ENCODE results near the gene FAM200B.
"Not testable (repeated sequence)": the region's sequence is repeated elsewhere in the genome, so short reads cannot be mapped to it uniquely, and the experiment has no call there.

The FAM200B gene

DNA sequence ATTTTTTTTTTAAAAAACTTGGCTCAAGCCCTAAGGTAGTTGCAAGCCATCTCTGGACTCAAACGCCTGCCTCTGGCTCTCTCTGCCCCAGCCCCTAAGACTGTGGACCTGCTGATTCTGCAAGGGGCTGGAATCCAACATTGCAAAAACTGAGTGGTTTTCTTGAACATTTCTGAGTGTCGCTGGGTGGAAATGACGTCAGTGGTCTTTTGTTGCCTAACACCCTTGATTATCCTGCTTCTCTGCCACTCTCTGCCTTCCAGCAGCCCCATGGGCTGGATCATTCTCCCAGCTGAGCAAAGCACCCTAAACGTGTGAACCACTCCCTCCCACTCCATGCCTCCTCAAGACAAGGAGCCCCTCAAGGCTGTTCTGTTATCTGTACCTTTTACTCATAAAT is 37.9 kb downstream of the FAM200B start:
- no peak for TF ChIP-seq YY1 (IDR thresholded peaks at IDR 0.05; ENCODE audit: insufficient read depth, insufficient read length)
- TF ChIP-seq SUZ12 (IDR thresholded peaks at IDR 0.05; ENCODE audit: extremely low read depth, insufficient read depth, insufficient read length): no peak
- TF ChIP-seq ZNF274 (IDR thresholded peaks at IDR 0.05; ENCODE audit: low read depth, low read length): no peak
- Histone ChIP-seq H3K4me1 (ENCODE audit: insufficient read depth, insufficient read length) (no peaks in the 10 kb centered on the region), H3K9ac (ENCODE audit: insufficient read length, low read depth) (no peak overlapping the region), H3K36me3 (ENCODE audit: insufficient read depth, insufficient read length, low read length) (no peaks in the 10 kb centered on the region), H3K9me3 (ENCODE audit: insufficient read depth, low read length) (no peaks in the 10 kb centered on the region), H3K4me3 (ENCODE audit: insufficient read length, low read depth) (no peak overlapping the region), H3K27me3 (ENCODE audit: insufficient read depth, insufficient read length) (no peaks in the 10 kb centered on the region)
- no peak for DNase-seq (ENCODE audit: low read depth, low spot score)

DNA sequence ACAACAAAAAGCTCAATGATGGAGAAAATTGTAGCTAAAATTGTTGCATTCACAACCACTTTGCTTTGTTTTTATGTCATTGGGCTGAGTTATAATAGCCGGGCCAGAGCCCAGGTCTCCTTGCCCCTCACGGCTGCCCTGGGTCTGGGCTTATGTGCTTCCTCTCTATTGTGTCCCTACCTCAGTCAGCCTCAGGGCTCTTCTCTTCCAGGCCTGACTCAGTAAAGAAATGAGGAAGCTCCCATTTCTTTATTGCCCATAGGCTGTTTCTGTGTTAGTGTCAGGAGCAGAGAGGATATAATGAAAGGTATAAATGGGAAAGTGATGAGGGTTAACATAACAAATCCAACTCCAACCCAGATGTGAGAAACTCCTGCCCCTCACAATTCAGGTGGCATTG is 39.2 kb downstream of the FAM200B start:
- H3K9ac ChIP-seq (ENCODE audit: insufficient read length, low read depth): no peak overlapping the region
- no peak overlapping the region for H3K4me3 ChIP-seq (ENCODE audit: insufficient read length, low read depth)
- DNase-seq (ENCODE audit: low read depth, low spot score): no peak
- no peaks in the 10 kb centered on the region for H3K36me3 ChIP-seq (ENCODE audit: insufficient read depth, insufficient read length, low read length)
- TF ChIP-seq YY1 (IDR thresholded peaks at IDR 0.05; ENCODE audit: insufficient read depth, insufficient read length) (no peak), ZNF274 (IDR thresholded peaks at IDR 0.05; ENCODE audit: low read depth, low read length) (no peak), SUZ12 (IDR thresholded peaks at IDR 0.05; ENCODE audit: extremely low read depth, insufficient read depth, insufficient read length) (no peak)
- no peaks in the 10 kb centered on the region for H3K4me1 ChIP-seq (ENCODE audit: insufficient read depth, insufficient read length)
- no peaks in the 10 kb centered on the region for H3K27me3 ChIP-seq (ENCODE audit: insufficient read depth, insufficient read length)
- H3K9me3 ChIP-seq (ENCODE audit: insufficient read depth, low read length): no peaks in the 10 kb centered on the region

DNA sequence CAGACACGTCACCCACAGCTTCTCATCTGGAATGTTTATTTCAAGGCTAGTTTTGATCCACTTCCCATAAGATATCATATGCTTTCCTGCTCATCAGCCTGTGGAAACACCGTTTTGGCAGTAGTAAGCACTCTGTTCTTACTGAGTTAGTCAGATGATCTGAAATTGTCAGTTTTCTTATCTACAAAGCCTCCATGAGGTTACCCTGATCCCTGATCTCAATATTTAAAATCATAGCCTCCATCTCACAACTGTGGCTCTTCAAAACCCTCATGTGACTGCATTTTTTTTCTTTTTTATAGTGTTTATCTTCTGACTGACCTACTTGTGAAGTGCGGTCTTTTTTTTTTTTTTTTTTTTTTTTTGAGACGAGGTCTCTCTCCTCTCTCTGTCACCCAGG is 44.0 kb downstream of the FAM200B start:
- Histone ChIP-seq H3K4me3 (ENCODE audit: insufficient read length, low read depth) (no peak overlapping the region), H3K9ac (ENCODE audit: insufficient read length, low read depth) (no peak overlapping the region), H3K36me3 (ENCODE audit: insufficient read depth, insufficient read length, low read length) (no peaks in the 10 kb centered on the region), H3K27me3 (ENCODE audit: insufficient read depth, insufficient read length) (no peaks in the 10 kb centered on the region), H3K4me1 (ENCODE audit: insufficient read depth, insufficient read length) (no peaks in the 10 kb centered on the region), H3K9me3 (ENCODE audit: insufficient read depth, low read length) (no peaks in the 10 kb centered on the region)
- no peak for DNase-seq (ENCODE audit: low read depth, low spot score)
- no peak for TF ChIP-seq ZNF274 (IDR thresholded peaks at IDR 0.05; ENCODE audit: low read depth, low read length)
- no peak for TF ChIP-seq SUZ12 (IDR thresholded peaks at IDR 0.05; ENCODE audit: extremely low read depth, insufficient read depth, insufficient read length)
- no peak for TF ChIP-seq YY1 (IDR thresholded peaks at IDR 0.05; ENCODE audit: insufficient read depth, insufficient read length)

DNA sequence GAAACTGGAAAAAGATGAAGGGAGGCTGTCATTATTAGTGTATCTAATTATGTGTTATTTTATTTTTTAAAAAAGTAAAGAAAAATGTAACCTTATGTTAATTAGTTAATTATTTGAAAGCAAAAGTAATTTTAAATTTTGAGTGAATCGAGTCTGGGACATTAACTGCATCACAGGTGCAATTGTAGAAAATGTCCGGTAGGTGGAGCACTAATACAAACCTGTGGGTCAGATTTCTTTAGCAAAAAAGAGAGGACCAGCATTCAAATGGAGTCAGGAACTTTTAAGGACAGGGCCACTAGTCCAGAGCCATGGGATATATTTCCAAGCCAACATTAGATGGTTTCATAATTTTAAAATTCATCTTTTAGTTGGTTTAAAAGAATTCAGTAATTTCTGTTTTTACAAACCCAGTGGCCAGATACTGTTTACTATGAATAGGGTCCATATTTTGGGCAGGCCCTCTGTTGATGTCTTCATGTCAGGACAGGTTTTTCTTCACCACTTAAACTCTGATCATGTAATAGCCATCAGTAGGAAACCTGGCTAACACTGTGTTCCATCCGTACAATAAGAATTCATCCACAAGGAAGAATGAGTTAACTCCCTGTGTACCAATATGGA is 48.4 kb downstream of the FAM200B start:
- TF ChIP-seq YY1 (IDR thresholded peaks at IDR 0.05; ENCODE audit: insufficient read depth, insufficient read length) (no peak), SUZ12 (IDR thresholded peaks at IDR 0.05; ENCODE audit: extremely low read depth, insufficient read depth, insufficient read length) (no peak), ZNF274 (IDR thresholded peaks at IDR 0.05; ENCODE audit: low read depth, low read length) (no peak)
- Histone ChIP-seq H3K4me3 (ENCODE audit: insufficient read length, low read depth) (no peak overlapping the region), H3K9ac (ENCODE audit: insufficient read length, low read depth) (no peak overlapping the region), H3K9me3 (ENCODE audit: insufficient read depth, low read length) (peaks cover 6% of the 10 kb centered on the region; the same call in 1 of the 2 replicates), H3K36me3 (ENCODE audit: insufficient read depth, insufficient read length, low read length) (no peaks in the 10 kb centered on the region), H3K4me1 (ENCODE audit: insufficient read depth, insufficient read length) (no peaks in the 10 kb centered on the region), H3K27me3 (ENCODE audit: insufficient read depth, insufficient read length) (no peaks in the 10 kb centered on the region)
- peak; percentile 33 for DNase-seq (ENCODE audit: low read depth, low spot score)

DNA sequence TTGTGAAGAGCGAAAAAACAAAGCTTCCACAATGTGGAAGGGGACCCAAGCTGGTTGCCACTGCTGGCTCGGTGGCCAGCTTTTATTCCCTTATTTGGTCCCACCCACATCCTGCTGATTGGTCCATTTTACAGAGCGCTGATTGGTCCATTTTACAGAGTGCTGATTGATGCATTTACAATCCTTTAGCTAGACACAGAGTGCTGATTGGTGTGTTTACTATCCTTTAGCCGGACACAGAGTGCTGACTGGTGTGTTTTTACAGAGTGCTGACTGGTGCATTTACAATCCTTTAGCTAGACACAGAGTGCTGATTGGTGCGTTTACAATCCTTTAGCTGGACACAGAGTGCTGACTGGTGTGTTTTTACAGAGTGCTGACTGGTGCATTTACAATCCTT is 51.4 kb downstream of the FAM200B start:
- not testable (repeated sequence) for DNase-seq (ENCODE audit: low read depth, low spot score); H3K4me1 ChIP-seq (ENCODE audit: insufficient read depth, insufficient read length); H3K9ac ChIP-seq (ENCODE audit: insufficient read length, low read depth); H3K9me3 ChIP-seq (ENCODE audit: insufficient read depth, low read length); H3K27me3 ChIP-seq (ENCODE audit: insufficient read depth, insufficient read length); H3K36me3 ChIP-seq (ENCODE audit: insufficient read depth, insufficient read length, low read length); H3K4me3 ChIP-seq (ENCODE audit: insufficient read length, low read depth)

DNA sequence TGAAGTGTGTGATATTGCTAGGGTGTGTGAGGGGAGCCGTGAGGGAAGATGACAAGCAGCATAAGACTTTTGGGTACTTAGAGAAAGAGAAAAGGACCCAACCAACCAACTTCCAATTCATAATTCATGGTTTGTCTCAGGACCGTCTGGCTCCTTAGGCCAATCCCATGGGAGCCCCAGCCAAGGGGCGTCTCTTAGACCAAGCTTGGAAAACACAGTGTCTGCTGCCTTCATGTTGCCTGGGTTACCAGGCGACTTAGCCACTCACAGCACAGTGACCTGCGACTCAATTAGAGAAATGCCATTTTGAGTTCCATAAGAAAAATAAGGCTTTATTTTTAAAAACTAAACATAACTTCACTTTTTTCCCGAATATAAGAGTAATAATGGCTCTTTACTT is 53.9 kb downstream of the FAM200B start:
- H3K9ac ChIP-seq (ENCODE audit: insufficient read length, low read depth): no peak overlapping the region
- no peak for TF ChIP-seq SUZ12 (IDR thresholded peaks at IDR 0.05; ENCODE audit: extremely low read depth, insufficient read depth, insufficient read length)
- TF ChIP-seq YY1 (IDR thresholded peaks at IDR 0.05; ENCODE audit: insufficient read depth, insufficient read length): no peak
- no peak for TF ChIP-seq ZNF274 (IDR thresholded peaks at IDR 0.05; ENCODE audit: low read depth, low read length)
- no peaks in the 10 kb centered on the region for H3K27me3 ChIP-seq (ENCODE audit: insufficient read depth, insufficient read length)
- peaks cover 9% of the 10 kb centered on the region; the same call in 1 of the 2 replicates for H3K9me3 ChIP-seq (ENCODE audit: insufficient read depth, low read length)
- no peak for DNase-seq (ENCODE audit: low read depth, low spot score)
- no peaks in the 10 kb centered on the region for H3K4me1 ChIP-seq (ENCODE audit: insufficient read depth, insufficient read length)
- H3K36me3 ChIP-seq (ENCODE audit: insufficient read depth, insufficient read length, low read length): no peaks in the 10 kb centered on the region
- H3K4me3 ChIP-seq (ENCODE audit: insufficient read length, low read depth): no peak overlapping the region

DNA sequence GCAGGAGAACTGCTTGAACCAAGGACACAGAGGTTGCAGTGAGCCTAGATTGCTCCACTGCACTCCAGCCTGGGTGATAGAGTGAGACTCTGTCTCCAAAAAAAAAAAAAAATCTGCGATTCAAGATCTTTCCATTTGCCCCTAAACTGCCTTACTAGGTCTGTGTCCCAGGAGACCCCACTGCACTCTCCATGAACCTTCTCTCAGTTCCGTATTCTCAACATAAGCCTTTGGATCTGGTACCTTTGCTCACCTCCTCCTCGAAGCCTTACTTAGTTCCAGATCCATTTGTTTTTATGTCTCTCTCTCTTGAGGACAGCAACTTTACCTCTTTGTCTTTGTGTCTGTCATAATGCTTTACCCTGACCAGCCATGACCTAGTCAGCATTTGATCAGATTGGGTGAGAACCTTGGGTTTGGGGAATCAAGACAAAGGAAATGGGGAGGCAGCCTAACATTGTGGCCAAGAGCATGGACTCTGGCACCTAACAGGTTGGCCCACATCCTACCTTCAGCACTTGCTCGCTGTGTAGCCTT is 55.0 kb downstream of the FAM200B start:
- Histone ChIP-seq H3K4me1 (ENCODE audit: insufficient read depth, insufficient read length) (no peaks in the 10 kb centered on the region), H3K4me3 (ENCODE audit: insufficient read length, low read depth) (no peak overlapping the region), H3K9me3 (ENCODE audit: insufficient read depth, low read length) (peaks cover 19% of the 10 kb centered on the region), H3K9ac (ENCODE audit: insufficient read length, low read depth) (no peak overlapping the region), H3K36me3 (ENCODE audit: insufficient read depth, insufficient read length, low read length) (no peaks in the 10 kb centered on the region), H3K27me3 (ENCODE audit: insufficient read depth, insufficient read length) (no peaks in the 10 kb centered on the region)
- TF ChIP-seq SUZ12 (IDR thresholded peaks at IDR 0.05; ENCODE audit: extremely low read depth, insufficient read depth, insufficient read length) (no peak), ZNF274 (IDR thresholded peaks at IDR 0.05; ENCODE audit: low read depth, low read length) (no peak), YY1 (IDR thresholded peaks at IDR 0.05; ENCODE audit: insufficient read depth, insufficient read length) (no peak)
- no peak for DNase-seq (ENCODE audit: low read depth, low spot score)
